ENCODE results near the gene RRAS.

RRAS gene

GRCh38 chr19:49590071-49590970 lies 49.6 kb downstream of the RRAS start:
- no peaks in the 10 kb centered on the region for H3K9me3 ChIP-seq (ENCODE audit: low read length)
- H3K4me3 ChIP-seq (ENCODE audit: low read length): peak overlapping the region; percentile 100
- peaks cover 13% of the 10 kb centered on the region for H3K36me3 ChIP-seq (ENCODE audit: insufficient read depth, low read length)
- peaks cover 25% of the 10 kb centered on the region for H3K4me1 ChIP-seq (ENCODE audit: insufficient read depth, low read length)
- no peaks in the 10 kb centered on the region for H3K27me3 ChIP-seq (ENCODE audit: insufficient read depth, low read length)
- peak overlapping the region; percentile 64 for H2AFZ ChIP-seq (ENCODE audit: low read depth, low read length)

GRCh38 chr19:49589502-49589905 lies 50.4 kb downstream of the RRAS start:
- H3K4me3 ChIP-seq (ENCODE audit: low read length): no peak overlapping the region

GRCh38 chr19:49588365-49589122 lies 51.4 kb downstream of the RRAS start:
- no peaks in the 10 kb centered on the region for H3K27me3 ChIP-seq (ENCODE audit: insufficient read depth, low read length)
- peaks cover under 1% of the 10 kb centered on the region for H3K36me3 ChIP-seq (ENCODE audit: insufficient read depth, low read length)
- no peak overlapping the region for H3K4me3 ChIP-seq (ENCODE audit: low read length)
- H3K4me1 ChIP-seq (ENCODE audit: insufficient read depth, low read length): peaks cover 27% of the 10 kb centered on the region
- H2AFZ ChIP-seq (ENCODE audit: low read depth, low read length): no peak overlapping the region
- no peaks in the 10 kb centered on the region for H3K9me3 ChIP-seq (ENCODE audit: low read length)

More at GRCh38 chr19:49589502-49589905, 50.4 kb downstream of the RRAS start:
- no peaks in the 10 kb centered on the region for H3K27me3 ChIP-seq (ENCODE audit: insufficient read depth, low read length)
- no peak overlapping the region for H2AFZ ChIP-seq (ENCODE audit: low read depth, low read length)
- peaks cover 33% of the 10 kb centered on the region for H3K4me1 ChIP-seq (ENCODE audit: insufficient read depth, low read length)
- H3K9me3 ChIP-seq (ENCODE audit: low read length): no peaks in the 10 kb centered on the region
- peaks cover 10% of the 10 kb centered on the region for H3K36me3 ChIP-seq (ENCODE audit: insufficient read depth, low read length)

GRCh38 chr19:49587227-49587626 lies 52.7 kb downstream of the RRAS start:
- Histone ChIP-seq H3K36me3 (ENCODE audit: insufficient read depth, low read length) (no peaks in the 10 kb centered on the region), H3K9me3 (ENCODE audit: low read length) (no peaks in the 10 kb centered on the region), H3K4me1 (ENCODE audit: insufficient read depth, low read length) (peaks cover 16% of the 10 kb centered on the region), H2AFZ (ENCODE audit: low read depth, low read length) (no peak overlapping the region), H3K27me3 (ENCODE audit: insufficient read depth, low read length) (no peaks in the 10 kb centered on the region), H3K4me3 (ENCODE audit: low read length) (no peak overlapping the region)

All from neuron (in vitro differentiated cells).